Fibroblast of the aortic adventitia (primary cell): ENCODE results near the gene ISM2. TPM values are rescaled to one million over a fixed set of nuclear protein-coding genes. Genes with fewer than 3 reads are reported as not detected.

ENCODE experiments used
- DNase-seq: peaks from one replicate; pipeline ENCODE4 v3.0.0-alpha.2; 2010; ENCODE audit warnings: low read depth
- H3K4me3 ChIP-seq: 2 replicates; pipeline ENCODE4 v1.5.1; 2011; ENCODE audit warnings: low read depth, mild to moderate bottlenecking, control low read depth, low read length, moderate library complexity
- total RNA-seq: library from RNA; depleted of rRNA; stranded (reverse); fragments of >200 nt; gene quantifications from 2 replicates; pipeline ENCODE4 v1.2.3, GENCODE V29; 2012; ENCODE audit warnings: low replicate concordance
- TF ChIP-seq, protein P1 (sequence below): IDR thresholded peaks from 2 replicates; pipeline ENCODE4 v1.5.1; 2011; ENCODE audit warnings: mild to moderate bottlenecking, low read length, control low read depth, inconsistent platforms; ENCODE audit not compliant: insufficient read depth

The ISM2 gene
- total RNA-seq, 1 donor, result 0.09 TPM

DNA sequence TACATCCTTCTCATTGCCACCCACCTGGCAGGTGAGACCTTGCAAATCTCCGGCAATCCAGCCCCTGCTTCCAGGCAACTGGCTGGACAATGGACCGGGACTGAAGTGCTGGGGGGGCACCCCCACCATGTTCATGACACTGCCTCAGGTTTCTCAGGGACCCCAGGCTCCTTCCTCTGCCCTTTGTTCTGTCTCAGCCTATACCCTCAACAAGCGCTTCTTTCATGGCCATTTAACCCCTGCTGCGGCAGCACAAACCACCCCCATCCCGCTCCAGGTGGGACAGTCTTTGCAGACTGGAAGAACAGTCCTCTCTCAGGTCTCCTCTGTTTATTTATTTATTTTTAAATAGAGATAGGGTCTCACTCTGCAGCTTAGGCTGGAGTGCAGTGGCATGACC lies 7.6 kb downstream of the ISM2 start:
- no peak overlapping the region for H3K4me3 ChIP-seq
- no peak for DNase-seq
- TF ChIP-seq, protein P1, sequence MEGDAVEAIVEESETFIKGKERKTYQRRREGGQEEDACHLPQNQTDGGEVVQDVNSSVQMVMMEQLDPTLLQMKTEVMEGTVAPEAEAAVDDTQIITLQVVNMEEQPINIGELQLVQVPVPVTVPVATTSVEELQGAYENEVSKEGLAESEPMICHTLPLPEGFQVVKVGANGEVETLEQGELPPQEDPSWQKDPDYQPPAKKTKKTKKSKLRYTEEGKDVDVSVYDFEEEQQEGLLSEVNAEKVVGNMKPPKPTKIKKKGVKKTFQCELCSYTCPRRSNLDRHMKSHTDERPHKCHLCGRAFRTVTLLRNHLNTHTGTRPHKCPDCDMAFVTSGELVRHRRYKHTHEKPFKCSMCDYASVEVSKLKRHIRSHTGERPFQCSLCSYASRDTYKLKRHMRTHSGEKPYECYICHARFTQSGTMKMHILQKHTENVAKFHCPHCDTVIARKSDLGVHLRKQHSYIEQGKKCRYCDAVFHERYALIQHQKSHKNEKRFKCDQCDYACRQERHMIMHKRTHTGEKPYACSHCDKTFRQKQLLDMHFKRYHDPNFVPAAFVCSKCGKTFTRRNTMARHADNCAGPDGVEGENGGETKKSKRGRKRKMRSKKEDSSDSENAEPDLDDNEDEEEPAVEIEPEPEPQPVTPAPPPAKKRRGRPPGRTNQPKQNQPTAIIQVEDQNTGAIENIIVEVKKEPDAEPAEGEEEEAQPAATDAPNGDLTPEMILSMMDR, result no peak

DNA sequence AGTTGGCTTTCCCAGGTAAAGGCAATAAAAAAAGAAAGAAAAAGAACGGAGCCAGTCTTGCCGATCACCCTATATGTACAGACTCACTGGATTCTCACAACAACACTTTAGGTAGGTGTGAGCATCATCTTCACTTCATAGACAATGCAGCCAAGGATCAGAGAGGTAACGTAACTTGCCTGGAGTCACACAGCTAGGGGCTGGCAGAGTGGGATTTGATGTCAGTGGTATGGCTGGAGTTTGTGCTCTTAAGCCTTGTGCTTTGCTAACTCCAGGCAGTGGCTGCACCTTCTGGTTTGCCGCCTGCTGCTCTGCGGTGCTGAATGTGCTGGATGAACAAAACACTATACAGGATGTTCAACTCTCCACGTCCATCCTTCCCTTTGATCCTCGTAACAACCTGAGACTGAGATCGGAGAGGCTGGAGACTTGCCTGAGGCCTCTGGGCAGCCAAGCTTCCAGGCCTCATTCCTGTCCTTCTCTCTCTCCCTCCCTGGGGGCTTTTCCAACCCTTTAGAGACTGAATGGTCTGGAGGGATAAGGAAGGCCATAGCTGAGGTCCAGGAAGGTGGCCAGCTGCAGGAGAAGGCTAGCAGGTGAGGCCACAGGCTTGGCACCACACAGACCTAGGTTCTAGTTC lies 8.1 kb downstream of the ISM2 start:
- TF ChIP-seq, protein P1, result no peak
- H3K4me3 ChIP-seq, result no peak overlapping the region

DNA sequence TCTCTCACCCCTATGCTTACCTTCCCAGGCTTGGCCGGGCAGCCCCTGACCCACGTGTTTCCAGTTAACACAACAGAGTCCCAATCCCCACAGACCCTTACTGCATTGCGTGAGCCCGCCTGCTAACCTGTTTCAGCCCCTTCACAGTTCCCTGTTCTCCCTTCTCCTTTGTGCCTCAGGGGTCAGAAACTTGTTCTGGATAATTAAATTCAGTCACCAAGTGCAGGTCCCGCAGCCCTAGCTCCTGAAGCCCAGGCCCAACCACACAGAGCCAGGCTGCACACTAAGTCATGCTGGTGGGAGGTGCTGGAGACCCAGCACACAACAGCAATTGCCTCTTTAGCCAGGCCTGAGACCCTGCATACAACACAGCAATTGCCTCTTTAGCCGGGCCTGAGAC lies 9.6 kb downstream of the ISM2 start:
- no peak for DNase-seq
- TF ChIP-seq, protein P1, result no peak
- no peak overlapping the region for H3K4me3 ChIP-seq

More for the DNA sequence above, 8.1 kb downstream of the ISM2 start:
- DNase-seq, result no peak

DNA sequence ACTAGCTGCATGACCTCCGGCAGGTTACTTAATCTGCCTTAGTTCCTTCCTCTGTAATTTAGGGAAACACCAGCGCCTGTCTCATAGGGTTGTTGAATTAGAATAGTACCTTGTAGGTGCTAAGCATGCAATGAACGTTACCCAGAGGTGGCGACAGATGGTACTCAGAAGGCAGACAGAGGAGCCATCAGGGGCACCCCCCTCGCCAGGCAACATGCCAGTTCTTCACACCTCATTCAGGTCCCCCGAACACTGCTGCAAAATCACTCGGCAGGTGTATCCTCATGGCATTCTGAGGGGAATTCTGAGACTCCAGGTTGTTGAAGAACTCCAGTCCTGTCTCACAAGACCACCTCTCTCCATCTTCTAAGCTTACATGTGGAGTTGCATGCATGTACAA lies 10.1 kb downstream of the ISM2 start:
- DNase-seq, result no peak

DNA sequence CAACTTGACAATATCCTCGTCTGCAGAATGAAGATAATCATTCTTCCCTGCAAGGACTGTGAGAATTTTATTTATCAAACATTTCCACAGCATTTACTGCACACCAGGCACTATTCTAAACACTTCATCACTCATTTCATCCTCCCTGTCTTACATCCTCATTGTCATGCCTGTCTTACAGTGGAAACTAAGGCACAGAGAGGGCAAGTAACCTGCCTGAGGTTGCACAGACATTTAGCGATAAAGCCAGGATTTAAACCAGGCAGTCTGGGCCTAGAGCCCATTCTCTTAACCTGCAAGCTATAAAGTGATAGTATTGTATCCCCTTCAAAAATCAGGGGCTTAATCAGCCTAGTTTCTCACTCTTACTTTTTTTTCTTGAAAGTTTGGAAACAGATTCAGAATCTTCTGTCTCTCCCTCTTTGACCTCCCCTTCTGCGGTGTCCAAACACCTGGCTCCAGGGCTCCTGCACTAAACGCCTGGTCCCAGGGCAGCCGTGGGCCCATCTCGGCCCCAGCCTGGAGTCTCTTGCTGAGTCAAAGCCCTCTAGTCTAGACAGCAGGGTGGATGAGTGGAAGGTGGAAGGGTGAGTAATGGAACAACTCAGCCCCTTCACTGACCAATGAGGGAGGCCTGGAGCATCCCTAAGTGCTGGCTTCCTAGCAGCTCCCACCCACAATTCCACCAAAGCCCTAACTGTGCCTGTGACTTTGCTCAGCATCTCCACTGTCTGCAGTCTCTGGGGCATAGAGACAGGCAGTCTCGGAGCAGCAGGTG lies 12.5 kb downstream of the ISM2 start:
- peak; percentile 63 for DNase-seq
- no peak overlapping the region for H3K4me3 ChIP-seq
- TF ChIP-seq, protein P1, result no peak

More for the DNA sequence above, 10.1 kb downstream of the ISM2 start:
- H3K4me3 ChIP-seq, result no peak overlapping the region
- TF ChIP-seq, protein P1, result no peak

DNA sequence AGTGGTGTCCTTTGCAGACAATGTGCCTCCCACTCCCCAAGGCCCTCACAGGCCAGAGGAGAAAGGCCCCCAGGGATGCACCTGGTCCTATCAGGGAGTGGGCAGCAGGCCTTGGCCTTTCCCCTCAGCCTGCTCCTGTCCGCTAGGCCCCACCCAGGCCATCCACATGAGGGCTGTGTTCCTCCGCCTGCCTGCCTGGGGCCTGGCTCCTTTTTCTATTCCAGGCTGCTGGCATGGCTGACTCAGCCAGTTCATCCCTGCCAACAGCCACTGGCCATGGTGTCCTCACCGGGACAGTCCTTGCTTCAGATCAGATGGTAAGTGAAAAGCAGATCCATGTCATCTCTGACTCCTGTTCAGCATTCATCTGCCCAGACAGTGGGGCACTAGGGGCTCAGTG lies 13.4 kb downstream of the ISM2 start:
- TF ChIP-seq, protein P1, result no peak
- no peak for DNase-seq
- no peak overlapping the region for H3K4me3 ChIP-seq

DNA sequence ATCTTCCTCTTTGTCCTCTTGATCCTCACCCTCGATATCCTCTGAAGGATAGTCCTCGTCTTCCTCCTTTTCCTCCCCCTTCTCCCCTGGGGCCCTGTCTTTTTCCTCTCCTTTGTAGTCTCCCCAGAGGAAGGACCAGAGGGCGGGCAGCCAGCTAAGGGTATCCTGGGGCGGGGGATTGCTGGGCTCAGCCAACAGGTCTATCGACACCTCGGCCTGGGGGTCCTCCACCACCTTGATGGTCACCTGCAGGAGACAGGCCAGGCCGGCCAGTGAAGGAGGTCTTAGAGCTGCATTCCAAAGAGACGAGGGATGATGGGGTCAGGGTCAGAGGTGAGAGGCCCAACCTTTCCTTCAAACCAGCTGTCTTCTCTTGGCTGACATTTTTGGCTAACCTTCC lies 16.2 kb downstream of the ISM2 start:
- no peak overlapping the region for H3K4me3 ChIP-seq

More for the DNA sequence above, 16.2 kb downstream of the ISM2 start:
- no peak for DNase-seq
- TF ChIP-seq, protein P1, result no peak
